Measurements from ENCODE around the gene ATP5ME.
"Not testable (repeated sequence)": the region's sequence is repeated elsewhere in the genome, so short reads cannot be mapped to it uniquely, and the experiment has no call there.

ATP5ME gene

GRCh38 chr4:635851-636627 is 38.0 kb downstream of the ATP5ME start:
- no peak for DNase-seq (ENCODE audit: low read depth in 3 of 3)

GRCh38 chr4:635066-635835 is 38.8 kb downstream of the ATP5ME start:
- DNase-seq (ENCODE audit: low read depth in 3 of 3) = not testable (repeated sequence)

- DNase-seq (ENCODE audit: low read depth in 3 of 3) = no peak
These were observed 39.5 kb downstream of the ATP5ME start for GRCh38 chr4:634599-634985.

GRCh38 chr4:633976-634598 is 40.0 kb downstream of the ATP5ME start:
- no peak for DNase-seq (ENCODE audit: low read depth in 3 of 3)

- no peak for DNase-seq (ENCODE audit: low read depth in 3 of 3)
These were observed 40.7 kb downstream of the ATP5ME start for GRCh38 chr4:633406-633805.

- DNase-seq (ENCODE audit: low read depth in 3 of 3) = no peak
These were observed 41.1 kb downstream of the ATP5ME start for GRCh38 chr4:632926-633325.

GRCh38 chr4:632196-632790 is 41.8 kb downstream of the ATP5ME start:
- no peak for DNase-seq (ENCODE audit: low read depth in 3 of 3)

- DNase-seq (ENCODE audit: low read depth in 3 of 3) = no peak
These were observed 43.4 kb downstream of the ATP5ME start for GRCh38 chr4:630656-631055.

- no peak for DNase-seq (ENCODE audit: low read depth in 3 of 3)
These were observed 44.0 kb downstream of the ATP5ME start for GRCh38 chr4:629915-630641.

GRCh38 chr4:629636-629914 is 44.5 kb downstream of the ATP5ME start:
- DNase-seq (ENCODE audit: low read depth in 3 of 3) = no peak

- DNase-seq (ENCODE audit: low read depth in 3 of 3) = no peak
These were observed 45.0 kb downstream of the ATP5ME start for GRCh38 chr4:628821-629635.

- DNase-seq (ENCODE audit: low read depth in 3 of 3) = no peak
These were observed 45.8 kb downstream of the ATP5ME start for GRCh38 chr4:628311-628741.

GRCh38 chr4:627347-628125 is 46.5 kb downstream of the ATP5ME start:
- DNase-seq (ENCODE audit: low read depth in 3 of 3) = no peak

- no peak for DNase-seq (ENCODE audit: low read depth in 3 of 3)
These were observed 47.6 kb downstream of the ATP5ME start for GRCh38 chr4:626201-627091.

- DNase-seq (ENCODE audit: low read depth in 3 of 3) = no peak
These were observed 48.4 kb downstream of the ATP5ME start for GRCh38 chr4:625631-626161.

- no peak for DNase-seq (ENCODE audit: low read depth in 3 of 3)
These were observed 49.1 kb downstream of the ATP5ME start, which contains the start of gene PDE6B for GRCh38 chr4:624705-625590. TSS of gene PDE6B (plus strand) at chr4:625573. CDS start at chr4:625627, 54 bp downstream.

GRCh38 chr4:623914-624566 is 50.0 kb downstream of the ATP5ME start:
- DNase-seq (ENCODE audit: low read depth in 3 of 3) = no peak
